KOPT-K1 (cell line): ENCODE measurements around the gene SLC22A23.

Experiments used
- H3K27ac ChIP-seq: fragments of 200-600 bp; sonication (generic); 2 replicates; pipeline ENCODE4 v1.5.1; 2016; ENCODE audit warnings: antibody characterized with exemption, mild to moderate bottlenecking, low read depth, low read length; ENCODE audit not compliant: poor library complexity, severe bottlenecking
- H3K36me3 ChIP-seq: fragments of 200-600 bp; sonication (generic); 2 replicates; pipeline ENCODE4 v1.5.1; 2017; ENCODE audit warnings: antibody characterized with exemption, mild to moderate bottlenecking, low read length, moderate library complexity; ENCODE audit not compliant: insufficient read depth
- H3K9me3 ChIP-seq: fragments of 200-600 bp; sonication (generic); 2 replicates; pipeline ENCODE4 v1.5.1; 2017; ENCODE audit warnings: antibody characterized with exemption, low read length, mild to moderate bottlenecking; ENCODE audit not compliant: insufficient read depth, poor library complexity, severe bottlenecking

SLC22A23 gene

GRCh38 chr6:3456395-3456897 lies 404 bp downstream of the SLC22A23 start:
- Histone ChIP-seq H3K9me3 (no peaks in the 10 kb centered on the region), H3K27ac (no peak overlapping the region), H3K36me3 (no peaks in the 10 kb centered on the region)

GRCh38 chr6:3455569-3456394 lies 1.1 kb downstream of the SLC22A23 start:
- no peak overlapping the region for H3K27ac ChIP-seq
- H3K36me3 ChIP-seq: no peaks in the 10 kb centered on the region
- no peaks in the 10 kb centered on the region for H3K9me3 ChIP-seq

GRCh38 chr6:3455147-3455568 lies 1.7 kb downstream of the SLC22A23 start:
- no peaks in the 10 kb centered on the region for H3K36me3 ChIP-seq
- no peak overlapping the region for H3K27ac ChIP-seq

GRCh38 chr6:3454273-3455010 lies 2.4 kb downstream of the SLC22A23 start:
- Histone ChIP-seq H3K36me3 (no peaks in the 10 kb centered on the region), H3K27ac (no peak overlapping the region), H3K9me3 (no peaks in the 10 kb centered on the region)

More at GRCh38 chr6:3455147-3455568, 1.7 kb downstream of the SLC22A23 start:
- no peaks in the 10 kb centered on the region for H3K9me3 ChIP-seq

- no peak overlapping the region for H3K27ac ChIP-seq
- H3K36me3 ChIP-seq: no peaks in the 10 kb centered on the region
- H3K9me3 ChIP-seq: no peaks in the 10 kb centered on the region
Observed at GRCh38 chr6:3453413-3454272, 3.2 kb downstream of the SLC22A23 start.

- Histone ChIP-seq H3K9me3 (no peaks in the 10 kb centered on the region), H3K36me3 (no peaks in the 10 kb centered on the region), H3K27ac (no peak overlapping the region)
Observed at GRCh38 chr6:3451498-3451897, 5.4 kb downstream of the SLC22A23 start.

GRCh38 chr6:3450888-3451287 lies 6.0 kb downstream of the SLC22A23 start:
- H3K9me3 ChIP-seq: no peaks in the 10 kb centered on the region
- H3K27ac ChIP-seq: no peak overlapping the region
- no peaks in the 10 kb centered on the region for H3K36me3 ChIP-seq

GRCh38 chr6:3449750-3450305 lies 7.0 kb downstream of the SLC22A23 start:
- no peaks in the 10 kb centered on the region for H3K9me3 ChIP-seq
- H3K36me3 ChIP-seq: no peaks in the 10 kb centered on the region

GRCh38 chr6:3449321-3449720 lies 7.5 kb downstream of the SLC22A23 start:
- H3K9me3 ChIP-seq: no peaks in the 10 kb centered on the region
- H3K36me3 ChIP-seq: no peaks in the 10 kb centered on the region
- no peak overlapping the region for H3K27ac ChIP-seq

More at GRCh38 chr6:3449750-3450305, 7.0 kb downstream of the SLC22A23 start:
- H3K27ac ChIP-seq: no peak overlapping the region

- Histone ChIP-seq H3K36me3 (no peaks in the 10 kb centered on the region), H3K9me3 (no peaks in the 10 kb centered on the region), H3K27ac (no peak overlapping the region)
Observed at GRCh38 chr6:3447005-3447404, 9.8 kb downstream of the SLC22A23 start.

- Histone ChIP-seq H3K36me3 (no peaks in the 10 kb centered on the region), H3K9me3 (no peaks in the 10 kb centered on the region), H3K27ac (no peak overlapping the region)
Observed at GRCh38 chr6:3446184-3446583, 10.7 kb downstream of the SLC22A23 start.

- Histone ChIP-seq H3K36me3 (no peaks in the 10 kb centered on the region), H3K9me3 (no peaks in the 10 kb centered on the region), H3K27ac (no peak overlapping the region)
Observed at GRCh38 chr6:3444276-3445088, 12.4 kb downstream of the SLC22A23 start.

- no peaks in the 10 kb centered on the region for H3K9me3 ChIP-seq
- H3K27ac ChIP-seq: no peak overlapping the region
- H3K36me3 ChIP-seq: no peaks in the 10 kb centered on the region
Observed at GRCh38 chr6:3443221-3443515, 13.7 kb downstream of the SLC22A23 start.
